ENCODE data around the gene ST3GAL3. TPM values are rescaled to one million over a fixed set of nuclear protein-coding genes. Genes with fewer than 3 reads are reported as not detected.
A peak's percentile ranks its signal among the peaks of the same experiment; 100 is the strongest.

ST3GAL3 gene
- total RNA-seq, 3 donors from 2014 or later, result 14.0 to 23.0 (median 19.7) TPM

GRCh38 chr1:43821471-43821870, 114.1 kb downstream of the ST3GAL3 start:
- H3K27ac ChIP-seq, result peak overlapping the region; percentile 14 to 65
- no peaks in the 10 kb centered on the region for H3K36me3 ChIP-seq
- TF ChIP-seq CTCF (IDR thresholded peaks at IDR 0.05), result no peak
- TF ChIP-seq POLR2A (IDR thresholded peaks at IDR 0.05), result no peak
- no peak for TF ChIP-seq POLR2AphosphoS5 (IDR thresholded peaks at IDR 0.05)
- peaks cover 0 to 6% of the 10 kb centered on the region in 2 donors for H3K4me1 ChIP-seq
- intact Hi-C loops (cut with DNase I; ENCODE audit: low total_unique reads), result no loop called here
- H3K4me3 ChIP-seq, result no peak overlapping the region
- H3K9me3 ChIP-seq, result peaks cover 12 to 15% of the 10 kb centered on the region in 2 donors
- DNase-seq (ENCODE audit: low spot score in 2 of 2), result no peak
- H3K27me3 ChIP-seq, result no peaks in the 10 kb centered on the region

- TF ChIP-seq POLR2AphosphoS5 (IDR thresholded peaks at IDR 0.05) (peak in 1 of 3 donors; percentile 24), POLR2A (IDR thresholded peaks at IDR 0.05) (no peak), CTCF (IDR thresholded peaks at IDR 0.05) (no peak)
- no peak overlapping the region for H3K4me3 ChIP-seq
- H3K27ac ChIP-seq, result peak overlapping the region; percentile 65
- no peaks in the 10 kb centered on the region for H3K27me3 ChIP-seq
- no peaks in the 10 kb centered on the region for H3K36me3 ChIP-seq
- intact Hi-C loops (cut with DNase I; ENCODE audit: low total_unique reads), result no loop called here
- H3K4me1 ChIP-seq, result peaks cover 0 to 6% of the 10 kb centered on the region in 2 donors
- DNase-seq (ENCODE audit: low spot score in 2 of 2), result peak in 1 of 2 donors; percentile 54
- H3K9me3 ChIP-seq, result peaks cover 12 to 15% of the 10 kb centered on the region in 2 donors
These were observed 114.8 kb downstream of the ST3GAL3 start for GRCh38 chr1:43822040-43822690.

- Histone ChIP-seq H3K36me3 (no peaks in the 10 kb centered on the region), H3K4me3 (no peak overlapping the region), H3K9me3 (no peaks in the 10 kb centered on the region), H3K4me1 (peaks cover 0 to 6% of the 10 kb centered on the region in 2 donors), H3K27me3 (no peaks in the 10 kb centered on the region), H3K27ac (no peak overlapping the region)
- TF ChIP-seq POLR2A (IDR thresholded peaks at IDR 0.05) (no peak), POLR2AphosphoS5 (IDR thresholded peaks at IDR 0.05) (no peak), CTCF (IDR thresholded peaks at IDR 0.05) (no peak)
- DNase-seq (ENCODE audit: low spot score in 2 of 2), result no peak
- intact Hi-C loops (cut with DNase I; ENCODE audit: low total_unique reads), result no loop called here
These were observed 117.5 kb downstream of the ST3GAL3 start for GRCh38 chr1:43824795-43825194.

GRCh38 chr1:43828574-43828973, 121.2 kb downstream of the ST3GAL3 start:
- no peak overlapping the region for H3K27ac ChIP-seq
- H3K4me3 ChIP-seq, result no peak overlapping the region
- H3K36me3 ChIP-seq, result no peaks in the 10 kb centered on the region
- no peaks in the 10 kb centered on the region for H3K27me3 ChIP-seq
- no peaks in the 10 kb centered on the region for H3K9me3 ChIP-seq
- intact Hi-C loops (cut with DNase I; ENCODE audit: low total_unique reads), result no loop called here
- TF ChIP-seq CTCF (IDR thresholded peaks at IDR 0.05) (no peak), POLR2A (IDR thresholded peaks at IDR 0.05) (no peak), POLR2AphosphoS5 (IDR thresholded peaks at IDR 0.05) (no peak)
- H3K4me1 ChIP-seq, result no peaks in the 10 kb centered on the region
- no peak for DNase-seq (ENCODE audit: low spot score in 2 of 2)

- Histone ChIP-seq H3K36me3 (no peaks in the 10 kb centered on the region), H3K9me3 (no peaks in the 10 kb centered on the region), H3K27me3 (no peaks in the 10 kb centered on the region), H3K27ac (no peak overlapping the region), H3K4me3 (no peak overlapping the region), H3K4me1 (peaks cover 0 to 5% of the 10 kb centered on the region in 2 donors)
- TF ChIP-seq POLR2A (IDR thresholded peaks at IDR 0.05) (no peak), CTCF (IDR thresholded peaks at IDR 0.05) (no peak), POLR2AphosphoS5 (IDR thresholded peaks at IDR 0.05) (no peak)
- intact Hi-C loops (cut with DNase I; ENCODE audit: low total_unique reads), result no loop called here
- no peak for DNase-seq (ENCODE audit: low spot score in 2 of 2)
These were observed 123.5 kb downstream of the ST3GAL3 start for GRCh38 chr1:43830802-43831201.

Measured in breast epithelium (tissue), 4 donors.